ENCODE measurements around the gene PRR29.
A peak's percentile ranks its signal among the peaks of the same experiment; 100 is the strongest.

The PRR29 gene

GRCh38 chr17:63998050-63998720 is at the start of gene PRR29:
Gene PRR29, plus strand, starts transcription at chr17:63998351. Its CDS starts 14 bp downstream, at chr17:63998365.
- DNase-seq (peak; percentile 58), ATAC-seq (replicated peaks) (peak; percentile 83 to 86)
- Mint-ChIP-seq H3K27ac (peak within 1 kb of the TSS; percentile 75), H3K4me1 (peaks cover 23 to 43% of the 10 kb centered on the region in 2 donors), H3K36me3 (peaks cover 4 to 12% of the 10 kb centered on the region in 2 donors), H3K27me3 (peaks cover 9 to 12% of the 10 kb centered on the region in 2 donors), H3K4me3 (peak within 1 kb of the TSS; percentile 94 to 98), H3K9me3 (no peaks in the 10 kb centered on the region)

- Mint-ChIP-seq H3K4me1 (peaks cover 40 to 81% of the 10 kb centered on the region in 2 donors), H3K4me3 (no peak overlapping the region), H3K36me3 (no peaks in the 10 kb centered on the region), H3K27ac (no peak overlapping the region), H3K9me3 (peaks cover 0 to 1% of the 10 kb centered on the region in 2 donors), H3K27me3 (no peaks in the 10 kb centered on the region)
- DNase-seq (no peak), ATAC-seq (replicated peaks) (no peak)
Measured at GRCh38 chr17:63948521-63948920, 49.6 kb upstream of the PRR29 start.

GRCh38 chr17:63949576-63950250 is 48.4 kb upstream of the PRR29 start:
- no peak overlapping the region for H3K4me3 Mint-ChIP-seq

GRCh38 chr17:63950940-63951907 is 46.9 kb upstream of the PRR29 start:
- ATAC-seq (replicated peaks) (no peak), DNase-seq (peak; percentile 60)
- peak overlapping the region in 1 of 2 donors; percentile 2 for H3K4me3 Mint-ChIP-seq
- no peaks in the 10 kb centered on the region for H3K36me3 Mint-ChIP-seq
- peaks cover 35 to 70% of the 10 kb centered on the region in 2 donors for H3K4me1 Mint-ChIP-seq
- H3K27ac Mint-ChIP-seq, result no peak overlapping the region
- H3K9me3 Mint-ChIP-seq, result no peaks in the 10 kb centered on the region
- no peaks in the 10 kb centered on the region for H3K27me3 Mint-ChIP-seq

More at GRCh38 chr17:63949576-63950250, 48.4 kb upstream of the PRR29 start:
- Mint-ChIP-seq H3K27me3 (no peaks in the 10 kb centered on the region), H3K9me3 (no peaks in the 10 kb centered on the region), H3K36me3 (no peaks in the 10 kb centered on the region), H3K4me1 (peaks cover 43 to 82% of the 10 kb centered on the region in 2 donors), H3K27ac (no peak overlapping the region)
- DNase-seq, result no peak
- ATAC-seq (replicated peaks), result no peak

GRCh38 chr17:63954402-63955063 is 43.6 kb upstream of the PRR29 start:
- no peaks in the 10 kb centered on the region for H3K9me3 Mint-ChIP-seq
- ATAC-seq (replicated peaks) (peak; percentile 80 to 85), DNase-seq (peak; percentile 54)
- no peaks in the 10 kb centered on the region for H3K27me3 Mint-ChIP-seq
- no peaks in the 10 kb centered on the region for H3K36me3 Mint-ChIP-seq
- peak overlapping the region; percentile 75 to 81 for H3K4me3 Mint-ChIP-seq
- H3K27ac Mint-ChIP-seq, result peak overlapping the region; percentile 96
- peaks cover 25 to 43% of the 10 kb centered on the region in 2 donors for H3K4me1 Mint-ChIP-seq

GRCh38 chr17:63955232-63955631 is 42.9 kb upstream of the PRR29 start:
- no peaks in the 10 kb centered on the region for H3K36me3 Mint-ChIP-seq
- H3K4me3 Mint-ChIP-seq, result no peak overlapping the region
- no peaks in the 10 kb centered on the region for H3K27me3 Mint-ChIP-seq
- H3K27ac Mint-ChIP-seq, result peak overlapping the region; percentile 47
- H3K9me3 Mint-ChIP-seq, result no peaks in the 10 kb centered on the region
- no peak for DNase-seq
- H3K4me1 Mint-ChIP-seq, result peaks cover 24 to 38% of the 10 kb centered on the region in 2 donors
- ATAC-seq (replicated peaks), result peak in 1 of 2 donors; percentile 6

- Mint-ChIP-seq H3K27me3 (no peaks in the 10 kb centered on the region), H3K4me3 (no peak overlapping the region), H3K36me3 (no peaks in the 10 kb centered on the region), H3K4me1 (peaks cover 24 to 38% of the 10 kb centered on the region in 2 donors), H3K9me3 (no peaks in the 10 kb centered on the region), H3K27ac (peak overlapping the region; percentile 32)
- DNase-seq (no peak), ATAC-seq (replicated peaks) (no peak)
Measured at GRCh38 chr17:63955791-63956190, 42.4 kb upstream of the PRR29 start.

GRCh38 chr17:63956296-63956920 is 41.7 kb upstream of the PRR29 start:
- ATAC-seq (replicated peaks), result no peak
- H3K27me3 Mint-ChIP-seq, result no peaks in the 10 kb centered on the region
- H3K9me3 Mint-ChIP-seq, result no peaks in the 10 kb centered on the region
- no peak for DNase-seq
- peak overlapping the region; percentile 32 for H3K27ac Mint-ChIP-seq
- H3K4me3 Mint-ChIP-seq, result no peak overlapping the region
- H3K4me1 Mint-ChIP-seq, result peaks cover 22 to 39% of the 10 kb centered on the region in 2 donors
- H3K36me3 Mint-ChIP-seq, result no peaks in the 10 kb centered on the region

GRCh38 chr17:63960006-63960405 is 38.1 kb upstream of the PRR29 start:
- ATAC-seq (replicated peaks) (no peak), DNase-seq (no peak)
- H3K4me1 Mint-ChIP-seq, result peaks cover 14 to 16% of the 10 kb centered on the region in 2 donors
- H3K4me3 Mint-ChIP-seq, result no peak overlapping the region
- H3K36me3 Mint-ChIP-seq, result no peaks in the 10 kb centered on the region
- peak overlapping the region; percentile 39 for H3K27ac Mint-ChIP-seq
- H3K27me3 Mint-ChIP-seq, result no peaks in the 10 kb centered on the region
- no peaks in the 10 kb centered on the region for H3K9me3 Mint-ChIP-seq

- Mint-ChIP-seq H3K27ac (no peak overlapping the region), H3K4me1 (peaks cover 12 to 16% of the 10 kb centered on the region in 2 donors), H3K9me3 (no peaks in the 10 kb centered on the region), H3K27me3 (no peaks in the 10 kb centered on the region), H3K4me3 (no peak overlapping the region), H3K36me3 (no peaks in the 10 kb centered on the region)
- ATAC-seq (replicated peaks) (no peak), DNase-seq (no peak)
Measured at GRCh38 chr17:63960430-63960829, 37.7 kb upstream of the PRR29 start.

GRCh38 chr17:63961355-63962212 is 36.6 kb upstream of the PRR29 start:
- Mint-ChIP-seq H3K36me3 (no peaks in the 10 kb centered on the region), H3K27me3 (no peaks in the 10 kb centered on the region), H3K4me3 (peak overlapping the region; percentile 65 to 78), H3K4me1 (peaks cover 11 to 20% of the 10 kb centered on the region in 2 donors), H3K9me3 (no peaks in the 10 kb centered on the region), H3K27ac (peak overlapping the region; percentile 75)
- DNase-seq, result peak; percentile 20
- peak; percentile 77 to 79 for ATAC-seq (replicated peaks)

- ATAC-seq (replicated peaks), result no peak
- peaks cover 15 to 25% of the 10 kb centered on the region in 2 donors for H3K4me1 Mint-ChIP-seq
- no peak overlapping the region for H3K27ac Mint-ChIP-seq
- H3K27me3 Mint-ChIP-seq, result no peaks in the 10 kb centered on the region
- no peaks in the 10 kb centered on the region for H3K9me3 Mint-ChIP-seq
- H3K4me3 Mint-ChIP-seq, result no peak overlapping the region
- DNase-seq, result no peak
- H3K36me3 Mint-ChIP-seq, result no peaks in the 10 kb centered on the region
Measured at GRCh38 chr17:63962298-63962744, 35.8 kb upstream of the PRR29 start.

All from stimulated activated naive B cell treated with anti-CD40 and anti-IgM and Interleukin-4, amounts not matched to agents 10 μg/mL and 1 μg/mL and 100 μg/mL, for 72 hours (primary cell).